ENCODE measurements around the gene SPATS2L.

Gene SPATS2L

DNA sequence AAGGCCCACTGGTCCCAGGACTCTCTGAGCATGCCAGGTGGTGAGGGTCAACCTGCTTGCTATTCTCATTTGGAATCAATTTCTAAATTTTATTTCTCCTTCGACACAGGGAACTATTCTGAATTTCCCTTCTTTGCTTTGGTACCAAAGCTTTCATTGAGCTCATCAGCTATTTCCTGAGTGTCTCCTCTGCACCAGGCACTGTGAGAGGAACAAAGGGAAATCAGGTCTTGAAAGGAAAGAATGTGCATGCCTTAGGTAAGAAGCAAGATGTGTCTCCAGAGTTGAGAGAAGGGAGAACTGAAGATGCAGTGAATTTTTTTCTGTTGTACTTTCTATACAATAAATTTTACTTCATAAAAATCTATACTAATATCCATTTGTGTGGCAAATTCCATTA lies 17.9 kb downstream of the SPATS2L start:
- Histone ChIP-seq H3K27me3 (ENCODE audit: insufficient read depth, low read length, poor library complexity) (no peaks in the 10 kb centered on the region), H2BK5ac (ENCODE audit: low read length) (no peak overlapping the region), H3K18ac (ENCODE audit: low read length) (no peak overlapping the region), H3K9ac (ENCODE audit: low read length) (no peak overlapping the region), H3K36me3 (ENCODE audit: control insufficient read depth, insufficient read depth, low read length) (no peaks in the 10 kb centered on the region), H2AK5ac (ENCODE audit: low read length) (no peak overlapping the region), H4K8ac (ENCODE audit: low read depth, low read length) (no peak overlapping the region), H3K4me2 (ENCODE audit: low read length) (no peak overlapping the region), H2BK120ac (ENCODE audit: low read depth, low read length) (no peak overlapping the region), H3K4me3 (ENCODE audit: low read length) (no peak overlapping the region), H3K23ac (ENCODE audit: low read length) (no peak overlapping the region), H3K79me1 (ENCODE audit: low read length) (peaks cover 7% of the 10 kb centered on the region), H2BK15ac (replicated peaks; ENCODE audit: low read depth) (no peak overlapping the region), H3K79me2 (ENCODE audit: control insufficient read depth, insufficient read depth, low read length) (peaks cover 80% of the 10 kb centered on the region), H3K27ac (ENCODE audit: low read depth, low read length) (no peak overlapping the region), H3K56ac (ENCODE audit: low read length) (no peak overlapping the region), H4K5ac (ENCODE audit: low read length) (no peak overlapping the region), H3K4me1 (ENCODE audit: control insufficient read depth, low read depth, low read length) (no peaks in the 10 kb centered on the region), H3K4ac (ENCODE audit: low read depth, low read length) (no peak overlapping the region)
- no CpG with 5 or more reads among the region's 1 CpG for WGBS (ENCODE audit: extremely low coverage, insufficient coverage, low lambda C conversion rate)
- DNase-seq: no peak

DNA sequence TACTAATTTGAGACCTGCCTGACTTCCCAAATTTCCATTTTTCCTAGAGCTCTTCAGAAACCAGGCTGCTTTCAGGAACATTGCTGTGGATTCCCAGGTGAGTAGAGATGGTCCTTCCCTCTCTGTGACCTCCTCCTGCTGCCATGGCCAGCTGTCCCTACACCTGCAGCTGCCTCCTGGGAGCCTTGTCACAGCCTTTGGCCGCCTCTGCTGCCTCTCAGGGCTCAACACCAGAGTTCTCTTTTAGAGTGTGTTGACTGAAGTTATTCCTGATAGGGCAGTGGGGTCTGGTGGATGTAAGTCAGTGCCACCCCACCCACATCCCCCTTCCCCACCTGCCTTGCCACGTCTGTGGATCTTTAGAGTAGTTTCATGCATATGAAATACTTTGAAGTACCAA lies 22.9 kb downstream of the SPATS2L start:
- Histone ChIP-seq H2AK5ac (ENCODE audit: low read length) (no peak overlapping the region), H4K5ac (ENCODE audit: low read length) (no peak overlapping the region), H3K27ac (ENCODE audit: low read depth, low read length) (no peak overlapping the region), H3K79me2 (ENCODE audit: control insufficient read depth, insufficient read depth, low read length) (peaks cover 71% of the 10 kb centered on the region), H3K9ac (ENCODE audit: low read length) (no peak overlapping the region), H2BK15ac (replicated peaks; ENCODE audit: low read depth) (no peak overlapping the region), H3K4me3 (ENCODE audit: low read length) (no peak overlapping the region), H3K23ac (ENCODE audit: low read length) (no peak overlapping the region), H3K18ac (ENCODE audit: low read length) (no peak overlapping the region), H4K8ac (ENCODE audit: low read depth, low read length) (no peak overlapping the region), H3K56ac (ENCODE audit: low read length) (no peak overlapping the region), H2BK5ac (ENCODE audit: low read length) (no peak overlapping the region), H3K36me3 (ENCODE audit: control insufficient read depth, insufficient read depth, low read length) (peaks cover 4% of the 10 kb centered on the region), H3K27me3 (ENCODE audit: insufficient read depth, low read length, poor library complexity) (no peaks in the 10 kb centered on the region), H3K79me1 (ENCODE audit: low read length) (peaks cover 7% of the 10 kb centered on the region), H3K4me2 (ENCODE audit: low read length) (no peak overlapping the region), H3K4ac (ENCODE audit: low read depth, low read length) (no peak overlapping the region), H2BK120ac (ENCODE audit: low read depth, low read length) (no peak overlapping the region), H3K4me1 (ENCODE audit: control insufficient read depth, low read depth, low read length) (no peaks in the 10 kb centered on the region)
- no peak for DNase-seq
- WGBS (ENCODE audit: extremely low coverage, insufficient coverage, low lambda C conversion rate): no CpG with 5 or more reads among the region's 2 CpGs

DNA sequence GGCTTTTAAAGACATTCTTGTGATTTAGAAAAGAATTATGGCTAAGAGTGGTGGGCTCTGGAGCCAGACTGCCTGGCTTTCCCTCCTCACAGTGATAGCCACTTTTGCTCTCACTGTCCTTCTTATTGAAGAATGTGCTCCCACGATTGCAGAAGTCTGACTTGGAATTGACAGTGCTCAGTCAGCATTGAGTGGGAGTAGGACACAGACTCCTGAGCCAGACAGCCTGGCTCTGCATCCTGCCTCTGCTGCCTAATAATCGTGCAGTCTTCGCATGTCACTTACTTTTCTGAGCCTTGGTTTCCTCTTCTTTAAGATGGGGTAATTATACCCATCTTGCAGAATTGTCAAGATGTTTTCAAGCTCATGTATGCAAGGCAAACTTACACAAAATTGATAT lies 23.3 kb downstream of the SPATS2L start:
- H3K36me3 ChIP-seq (ENCODE audit: control insufficient read depth, insufficient read depth, low read length): peaks cover 4% of the 10 kb centered on the region
- H3K27me3 ChIP-seq (ENCODE audit: insufficient read depth, low read length, poor library complexity): no peaks in the 10 kb centered on the region
- H4K8ac ChIP-seq (ENCODE audit: low read depth, low read length): no peak overlapping the region
- peaks cover 7% of the 10 kb centered on the region for H3K79me1 ChIP-seq (ENCODE audit: low read length)
- H2BK15ac ChIP-seq (replicated peaks; ENCODE audit: low read depth): no peak overlapping the region
- no peak overlapping the region for H2AK5ac ChIP-seq (ENCODE audit: low read length)
- no peak overlapping the region for H3K4me2 ChIP-seq (ENCODE audit: low read length)
- DNase-seq: no peak
- no peak overlapping the region for H3K4me3 ChIP-seq (ENCODE audit: low read length)
- no peak overlapping the region for H2BK120ac ChIP-seq (ENCODE audit: low read depth, low read length)
- H3K4me1 ChIP-seq (ENCODE audit: control insufficient read depth, low read depth, low read length): no peaks in the 10 kb centered on the region
- no peak overlapping the region for H3K27ac ChIP-seq (ENCODE audit: low read depth, low read length)
- H3K4ac ChIP-seq (ENCODE audit: low read depth, low read length): no peak overlapping the region
- no peak overlapping the region for H3K56ac ChIP-seq (ENCODE audit: low read length)
- H3K23ac ChIP-seq (ENCODE audit: low read length): no peak overlapping the region
- H3K18ac ChIP-seq (ENCODE audit: low read length): no peak overlapping the region
- H2BK5ac ChIP-seq (ENCODE audit: low read length): no peak overlapping the region
- no CpG with 5 or more reads among the region's 3 CpGs for WGBS (ENCODE audit: extremely low coverage, insufficient coverage, low lambda C conversion rate)
- peaks cover 67% of the 10 kb centered on the region for H3K79me2 ChIP-seq (ENCODE audit: control insufficient read depth, insufficient read depth, low read length)
- H3K9ac ChIP-seq (ENCODE audit: low read length): no peak overlapping the region
- no peak overlapping the region for H4K5ac ChIP-seq (ENCODE audit: low read length)

DNA sequence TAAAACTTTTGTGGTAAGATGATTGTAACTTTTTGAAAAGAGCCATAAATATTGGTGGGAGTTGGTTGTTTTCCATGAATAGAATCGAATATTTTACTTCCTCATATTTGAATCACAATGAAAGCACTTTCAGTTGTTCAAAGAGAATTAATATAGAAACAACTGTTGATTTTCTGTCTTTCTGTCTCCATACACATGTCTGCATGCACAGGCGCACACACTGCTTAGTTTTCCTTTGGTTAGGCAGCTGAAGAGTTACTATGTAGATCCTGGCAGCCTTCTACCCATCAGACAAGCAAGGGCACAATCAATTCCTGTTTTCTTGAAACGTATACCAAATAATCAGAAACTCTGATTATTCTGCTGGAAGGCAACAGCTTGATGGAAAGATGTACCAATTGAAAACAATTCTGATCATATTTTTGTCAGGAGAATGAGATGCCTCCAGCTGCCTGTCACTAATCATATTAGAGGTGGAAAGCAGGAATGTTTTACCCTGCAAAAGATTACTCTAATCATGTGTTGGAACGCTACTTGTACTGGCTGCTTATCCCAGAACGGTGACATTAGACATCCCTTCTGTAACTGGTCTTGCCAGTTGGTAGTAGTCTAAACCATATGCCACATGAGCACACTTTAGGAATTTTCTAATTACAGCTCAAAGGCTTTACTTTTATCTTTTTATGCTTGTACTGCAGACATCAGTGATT lies 24.0 kb downstream of the SPATS2L start:
- H3K79me2 ChIP-seq (ENCODE audit: control insufficient read depth, insufficient read depth, low read length): peaks cover 68% of the 10 kb centered on the region
- no peak overlapping the region for H2AK5ac ChIP-seq (ENCODE audit: low read length)
- no peak overlapping the region for H3K9ac ChIP-seq (ENCODE audit: low read length)
- WGBS (ENCODE audit: extremely low coverage, insufficient coverage, low lambda C conversion rate): no CpG with 5 or more reads among the region's 5 CpGs
- no peak overlapping the region for H3K23ac ChIP-seq (ENCODE audit: low read length)
- peaks cover 8% of the 10 kb centered on the region for H3K79me1 ChIP-seq (ENCODE audit: low read length)
- H3K4me2 ChIP-seq (ENCODE audit: low read length): no peak overlapping the region
- no peak overlapping the region for H3K4ac ChIP-seq (ENCODE audit: low read depth, low read length)
- DNase-seq: no peak
- peaks cover 4% of the 10 kb centered on the region for H3K36me3 ChIP-seq (ENCODE audit: control insufficient read depth, insufficient read depth, low read length)
- H3K4me1 ChIP-seq (ENCODE audit: control insufficient read depth, low read depth, low read length): peaks cover under 1% of the 10 kb centered on the region
- no peak overlapping the region for H3K56ac ChIP-seq (ENCODE audit: low read length)
- H2BK15ac ChIP-seq (replicated peaks; ENCODE audit: low read depth): no peak overlapping the region
- no peak overlapping the region for H3K4me3 ChIP-seq (ENCODE audit: low read length)
- no peak overlapping the region for H3K27ac ChIP-seq (ENCODE audit: low read depth, low read length)
- H4K8ac ChIP-seq (ENCODE audit: low read depth, low read length): no peak overlapping the region
- no peak overlapping the region for H4K5ac ChIP-seq (ENCODE audit: low read length)
- no peaks in the 10 kb centered on the region for H3K27me3 ChIP-seq (ENCODE audit: insufficient read depth, low read length, poor library complexity)
- H3K18ac ChIP-seq (ENCODE audit: low read length): no peak overlapping the region
- H2BK120ac ChIP-seq (ENCODE audit: low read depth, low read length): no peak overlapping the region
- H2BK5ac ChIP-seq (ENCODE audit: low read length): no peak overlapping the region

DNA sequence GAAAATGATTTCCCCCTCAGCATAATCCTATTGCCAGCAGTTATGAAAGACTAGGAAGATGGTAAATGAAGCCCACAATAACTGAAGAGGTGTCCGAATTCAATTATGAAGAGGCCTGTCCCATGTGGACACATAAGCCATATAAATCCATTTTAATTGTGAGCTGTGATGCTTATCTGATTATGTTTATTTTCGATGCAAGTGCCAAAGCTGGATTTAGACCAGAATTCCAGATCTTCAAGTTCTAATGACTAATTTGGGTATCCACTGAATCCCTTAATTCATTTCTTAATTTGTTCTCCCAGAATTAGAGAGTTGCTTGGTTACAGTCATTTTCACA lies 24.5 kb downstream of the SPATS2L start:
- Histone ChIP-seq H4K8ac (ENCODE audit: low read depth, low read length) (no peak overlapping the region), H2AK5ac (ENCODE audit: low read length) (no peak overlapping the region), H3K56ac (ENCODE audit: low read length) (no peak overlapping the region), H3K36me3 (ENCODE audit: control insufficient read depth, insufficient read depth, low read length) (peaks cover 4% of the 10 kb centered on the region), H3K4me3 (ENCODE audit: low read length) (no peak overlapping the region), H2BK5ac (ENCODE audit: low read length) (no peak overlapping the region), H3K27me3 (ENCODE audit: insufficient read depth, low read length, poor library complexity) (no peaks in the 10 kb centered on the region), H3K79me2 (ENCODE audit: control insufficient read depth, insufficient read depth, low read length) (peaks cover 67% of the 10 kb centered on the region), H3K79me1 (ENCODE audit: low read length) (peaks cover 10% of the 10 kb centered on the region), H4K5ac (ENCODE audit: low read length) (no peak overlapping the region), H2BK15ac (replicated peaks; ENCODE audit: low read depth) (no peak overlapping the region), H3K4me2 (ENCODE audit: low read length) (no peak overlapping the region), H3K9ac (ENCODE audit: low read length) (no peak overlapping the region), H3K4ac (ENCODE audit: low read depth, low read length) (no peak overlapping the region), H3K18ac (ENCODE audit: low read length) (no peak overlapping the region), H2BK120ac (ENCODE audit: low read depth, low read length) (no peak overlapping the region), H3K4me1 (ENCODE audit: control insufficient read depth, low read depth, low read length) (peaks cover 3% of the 10 kb centered on the region), H3K23ac (ENCODE audit: low read length) (no peak overlapping the region), H3K27ac (ENCODE audit: low read depth, low read length) (no peak overlapping the region)
- no peak for DNase-seq
- WGBS (ENCODE audit: extremely low coverage, insufficient coverage, low lambda C conversion rate): no CpG with 5 or more reads among the region's 2 CpGs

DNA sequence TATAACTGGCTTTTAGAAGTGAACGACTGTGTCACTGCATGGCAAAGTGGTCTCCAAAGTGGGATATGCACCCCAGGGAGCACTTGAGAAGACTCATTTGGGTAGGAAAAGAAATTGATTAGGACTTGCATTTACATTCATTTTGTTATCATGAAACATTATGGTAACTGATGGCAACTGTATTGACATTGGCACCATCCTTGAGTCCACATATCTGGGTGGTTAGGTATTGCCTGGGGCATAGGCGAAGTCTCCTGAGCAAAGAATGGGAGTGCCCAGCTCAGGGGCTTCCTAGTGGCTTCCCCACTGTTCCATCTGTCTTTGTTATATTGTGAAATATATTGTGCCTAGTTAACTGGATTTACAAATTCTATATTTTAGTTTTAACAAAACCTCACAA lies 29.2 kb downstream of the SPATS2L start:
- H2BK5ac ChIP-seq (ENCODE audit: low read length): no peak overlapping the region

More for the DNA sequence above, 29.2 kb downstream of the SPATS2L start:
- Histone ChIP-seq H2AK5ac (ENCODE audit: low read length) (no peak overlapping the region), H3K4me1 (ENCODE audit: control insufficient read depth, low read depth, low read length) (peaks cover 3% of the 10 kb centered on the region), H3K23ac (ENCODE audit: low read length) (no peak overlapping the region), H3K4ac (ENCODE audit: low read depth, low read length) (no peak overlapping the region), H3K4me2 (ENCODE audit: low read length) (no peak overlapping the region), H3K27me3 (ENCODE audit: insufficient read depth, low read length, poor library complexity) (no peaks in the 10 kb centered on the region), H3K56ac (ENCODE audit: low read length) (no peak overlapping the region), H3K79me1 (ENCODE audit: low read length) (peaks cover 10% of the 10 kb centered on the region), H3K79me2 (ENCODE audit: control insufficient read depth, insufficient read depth, low read length) (peaks cover 59% of the 10 kb centered on the region), H2BK120ac (ENCODE audit: low read depth, low read length) (no peak overlapping the region), H4K5ac (ENCODE audit: low read length) (no peak overlapping the region), H3K27ac (ENCODE audit: low read depth, low read length) (no peak overlapping the region), H3K9ac (ENCODE audit: low read length) (no peak overlapping the region), H3K36me3 (ENCODE audit: control insufficient read depth, insufficient read depth, low read length) (peaks cover 1% of the 10 kb centered on the region), H3K4me3 (ENCODE audit: low read length) (no peak overlapping the region), H2BK15ac (replicated peaks; ENCODE audit: low read depth) (no peak overlapping the region), H4K8ac (ENCODE audit: low read depth, low read length) (no peak overlapping the region), H3K18ac (ENCODE audit: low read length) (peak overlapping the region; percentile 28)
- peak; percentile 55 for DNase-seq
- WGBS (ENCODE audit: extremely low coverage, insufficient coverage, low lambda C conversion rate): no CpG with 5 or more reads among the region's 2 CpGs

All from mesendoderm (in vitro differentiated cells).